DND-41 (cell line): ENCODE results near the gene ZMIZ1.

Source experiments
- ATAC-seq: fragments of 200-7000 bp; cut with Tn5 transposase; 3 replicates; pipeline ENCODE4 v1.9.1; 2021; ENCODE audit warnings: low read depth; ENCODE audit not compliant: insufficient read depth
- DNase-seq: peaks from one replicate; pipeline ENCODE4 v3.0.0-alpha.2; 2020
- H2AFZ ChIP-seq: 2 replicates; pipeline ENCODE4 v1.6.0; 2012; ENCODE audit warnings: low read depth, low read length
- H3K27ac ChIP-seq: 2 replicates; pipeline ENCODE4 v1.5.1; 2012; ENCODE audit warnings: low read length, inconsistent platforms
- H3K27me3 ChIP-seq: fragments of 200-600 bp; sonication (generic); 2 replicates; pipeline ENCODE4 v1.6.0; 2012; ENCODE audit warnings: low read length, mild to moderate bottlenecking, inconsistent platforms; ENCODE audit not compliant: insufficient read depth, poor library complexity
- H3K36me3 ChIP-seq: 2 replicates; pipeline ENCODE4 v1.5.1; 2012; ENCODE audit warnings: low read length, inconsistent platforms; ENCODE audit not compliant: insufficient read depth
- H3K4me1 ChIP-seq: 2 replicates; pipeline ENCODE4 v1.5.1; 2012; ENCODE audit warnings: mild to moderate bottlenecking, low read length; ENCODE audit not compliant: insufficient read depth
- H3K4me2 ChIP-seq: 2 replicates; pipeline ENCODE4 v1.6.0; 2012; ENCODE audit warnings: mild to moderate bottlenecking, moderate library complexity, low read length, inconsistent platforms; ENCODE audit not compliant: insufficient read depth
- H3K4me3 ChIP-seq, 2 experiments: fragments of 200-600 bp in 1 of 2; shearing (Covaris generic) in 1 of 2; 2 replicates each; pipeline ENCODE4 v1.5.1; 2012 to 2016; ENCODE audit warnings: inconsistent platforms in 2 of 2, low read length in 2 of 2, mild to moderate bottlenecking in 2 of 2, low read depth in 1 of 2, moderate library complexity in 1 of 2
- H3K79me2 ChIP-seq: 2 replicates; pipeline ENCODE4 v1.6.0; 2012; ENCODE audit warnings: low read length, inconsistent platforms; ENCODE audit not compliant: insufficient read depth
- H3K9ac ChIP-seq: 2 replicates; pipeline ENCODE4 v1.6.0; 2012; ENCODE audit warnings: low read depth, mild to moderate bottlenecking, inconsistent platforms, low read length, moderate library complexity
- H3K9me3 ChIP-seq: 2 replicates; pipeline ENCODE4 v1.5.1; 2012; ENCODE audit warnings: low read length, moderate library complexity, mild to moderate bottlenecking, inconsistent platforms; ENCODE audit not compliant: insufficient read depth, severe bottlenecking
- H4K20me1 ChIP-seq: 2 replicates; pipeline ENCODE4 v1.6.0; 2012; ENCODE audit warnings: low read length; ENCODE audit not compliant: insufficient read depth
- CTCF ChIP-seq: IDR thresholded peaks from 2 replicates; pipeline ENCODE4 v1.5.1; 2012; ENCODE audit warnings: borderline replicate concordance, low read length, moderate library complexity, mild to moderate bottlenecking; ENCODE audit not compliant: poor library complexity, severe bottlenecking; ENCODE audit errors: extremely low read depth
- EZH2 ChIP-seq: IDR thresholded peaks from 3 replicates; pipeline ENCODE4 v1.6.1; 2012; ENCODE audit warnings: borderline replicate concordance, low read depth, mild to moderate bottlenecking, moderate library complexity, low read length, inconsistent platforms; ENCODE audit not compliant: severe bottlenecking

ZMIZ1 gene

GRCh38 chr10:79239924-79240581, 171.3 kb downstream of the ZMIZ1 start:
- ATAC-seq (no peak), DNase-seq (no peak)
- no peaks in the 10 kb centered on the region for H3K9me3 ChIP-seq

GRCh38 chr10:79241629-79241989, 172.8 kb downstream of the ZMIZ1 start:
- Histone ChIP-seq H4K20me1 (peaks cover 48% of the 10 kb centered on the region), H3K9me3 (no peaks in the 10 kb centered on the region), H3K79me2 (no peaks in the 10 kb centered on the region), H3K27me3 (no peaks in the 10 kb centered on the region), H3K27ac (no peak overlapping the region), H3K9ac (no peak overlapping the region), H3K4me3 (no peak overlapping the region), H3K36me3 (peaks cover 8% of the 10 kb centered on the region; the same call in 1 of the 2 replicates), H3K4me1 (no peaks in the 10 kb centered on the region), H3K4me2 (no peak overlapping the region), H2AFZ (no peak overlapping the region)
- ATAC-seq (no peak), DNase-seq (no peak)
- TF ChIP-seq EZH2 (no peak), CTCF (no peak)

More at GRCh38 chr10:79239924-79240581, 171.3 kb downstream of the ZMIZ1 start:
- H3K4me3 ChIP-seq: no peak overlapping the region
- H2AFZ ChIP-seq: no peak overlapping the region
- H3K27me3 ChIP-seq: no peaks in the 10 kb centered on the region
- TF ChIP-seq EZH2 (no peak), CTCF (no peak)
- H3K9ac ChIP-seq: no peak overlapping the region
- no peaks in the 10 kb centered on the region for H3K4me1 ChIP-seq
- peaks cover 44% of the 10 kb centered on the region for H4K20me1 ChIP-seq
- peaks cover 11% of the 10 kb centered on the region; the same call in 1 of the 2 replicates for H3K36me3 ChIP-seq
- H3K27ac ChIP-seq: no peak overlapping the region
- no peak overlapping the region for H3K4me2 ChIP-seq
- no peaks in the 10 kb centered on the region for H3K79me2 ChIP-seq

GRCh38 chr10:79241990-79242619, 173.3 kb downstream of the ZMIZ1 start:
- Histone ChIP-seq H3K4me2 (no peak overlapping the region), H3K4me1 (no peaks in the 10 kb centered on the region), H3K36me3 (peaks cover 8% of the 10 kb centered on the region; the same call in 1 of the 2 replicates), H2AFZ (no peak overlapping the region), H3K9ac (no peak overlapping the region), H3K4me3 (no peak overlapping the region), H3K79me2 (no peaks in the 10 kb centered on the region), H4K20me1 (peaks cover 53% of the 10 kb centered on the region), H3K9me3 (no peaks in the 10 kb centered on the region), H3K27me3 (no peaks in the 10 kb centered on the region), H3K27ac (no peak overlapping the region)
- TF ChIP-seq EZH2: no peak
- no peak for TF ChIP-seq CTCF
- ATAC-seq (no peak), DNase-seq (no peak)
